Cerebellar cortex (tissue), 1 donor: ENCODE measurements around the gene KY.
A peak's percentile ranks its signal among the peaks of the same experiment; 100 is the strongest.

ENCODE experiments used
- DNase-seq: peaks from one replicate; pipeline ENCODE4 v3.0.0-alpha.2; 2015; ENCODE audit warnings: low spot score

KY gene

GRCh38 chr3:134672571-134672970, 21.7 kb upstream of the KY start:
- DNase-seq = peak; percentile 80

DNA sequence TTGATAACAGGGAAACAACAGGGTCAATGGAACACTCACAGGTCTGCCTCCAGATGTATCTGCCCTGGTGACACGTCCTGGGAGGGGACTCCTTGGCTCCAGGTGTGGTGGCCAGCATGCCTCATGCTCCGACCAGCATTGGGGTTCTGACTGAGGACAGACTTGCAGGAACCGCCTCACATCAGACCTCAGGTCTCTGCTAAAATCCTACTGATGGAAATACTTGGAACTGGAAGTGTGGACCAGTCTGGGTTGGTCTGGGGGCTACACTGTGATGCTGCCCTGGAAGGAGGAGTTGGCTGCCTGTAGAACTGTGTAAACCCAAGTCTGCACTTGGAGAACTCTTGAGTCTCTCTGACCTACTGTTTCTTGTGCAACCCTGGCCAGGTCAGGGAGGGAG, 17.1 kb upstream of the KY start:
- DNase-seq = no peak

- no peak for DNase-seq
Measured at GRCh38 chr3:134667406-134667805, 16.6 kb upstream of the KY start.

DNA sequence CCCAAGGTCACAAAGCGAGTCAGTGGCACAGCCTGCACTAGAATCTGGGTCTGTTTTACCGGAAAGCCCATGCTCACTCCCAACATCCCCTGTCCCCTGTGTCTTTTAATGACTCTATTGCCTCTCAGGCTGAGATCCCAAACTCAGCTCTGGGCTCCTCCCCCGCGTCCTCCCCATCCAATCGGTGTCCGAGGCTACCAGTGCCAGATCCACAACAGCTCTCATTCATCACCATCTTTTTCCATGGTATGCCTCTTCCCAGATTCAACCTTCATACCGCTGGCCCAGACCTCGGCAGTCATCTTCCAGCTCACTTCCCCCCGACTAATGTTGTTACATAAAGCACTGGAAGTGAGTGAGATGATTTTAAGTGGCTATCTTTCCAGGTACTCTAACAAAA, 16.1 kb upstream of the KY start:
- no peak for DNase-seq

DNA sequence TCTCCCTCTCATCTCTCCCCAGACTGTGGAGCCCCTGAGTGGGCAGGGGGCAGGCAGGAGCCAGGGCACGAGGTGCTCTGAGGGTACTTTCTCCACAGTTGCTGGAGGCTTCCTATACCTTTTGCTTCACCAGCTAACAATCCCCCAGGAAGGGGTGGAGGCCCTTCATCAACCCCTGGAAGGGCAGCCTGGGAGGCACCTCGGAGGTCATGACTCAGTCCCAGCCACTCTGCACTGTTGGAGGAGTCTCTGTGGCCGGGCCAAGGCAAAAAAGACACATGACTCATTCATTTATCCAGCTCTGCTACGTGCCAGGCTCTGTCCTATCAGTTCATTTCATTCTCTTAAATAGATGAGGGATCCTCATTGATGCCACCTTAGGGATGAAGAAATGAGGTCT, 15.6 kb upstream of the KY start:
- no peak for DNase-seq

GRCh38 chr3:134666052-134666451, 15.2 kb upstream of the KY start:
- no peak for DNase-seq

GRCh38 chr3:134665243-134665642, 14.4 kb upstream of the KY start:
- peak; percentile 89 for DNase-seq

- peak; percentile 86 for DNase-seq
Measured at GRCh38 chr3:134663721-134664456, 13.1 kb upstream of the KY start.

- no peak for DNase-seq
Measured at GRCh38 chr3:134660046-134660441, 9.2 kb upstream of the KY start.

DNA sequence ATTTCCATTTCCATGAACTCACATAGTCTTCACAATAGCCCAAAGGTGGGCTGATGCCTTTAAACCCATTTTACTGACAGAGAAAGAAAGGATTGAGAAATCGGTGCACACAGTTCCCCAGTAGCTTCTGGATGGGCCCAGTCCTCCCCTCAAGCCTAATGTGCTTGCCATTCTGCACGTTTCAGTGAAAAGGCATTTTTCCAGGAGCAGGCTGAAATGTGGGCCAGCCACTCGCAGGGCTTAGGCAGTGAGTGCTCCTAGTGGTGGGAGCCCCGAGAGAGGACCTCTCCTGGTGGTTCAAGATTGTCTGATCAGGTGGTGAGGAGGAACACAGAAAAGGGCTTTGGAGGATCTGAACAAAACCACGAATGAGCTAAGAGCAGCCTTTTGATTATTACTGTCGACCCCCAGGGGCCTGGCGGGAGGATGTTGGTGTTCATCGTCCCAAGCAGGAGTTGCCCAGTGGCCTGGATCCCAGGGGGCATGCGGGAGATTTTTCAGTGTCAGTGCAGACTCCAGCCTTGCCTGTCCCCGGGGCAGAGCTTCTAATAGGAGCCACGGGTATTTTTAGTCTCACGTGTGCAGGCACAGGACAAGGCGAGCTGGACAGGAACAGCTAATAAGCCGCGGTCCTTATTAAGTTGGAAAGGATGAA, 8.7 kb upstream of the KY start:
- peak; percentile 52 for DNase-seq

- peak; percentile 80 for DNase-seq
Measured at GRCh38 chr3:134658555-134658954, 7.7 kb upstream of the KY start.

- DNase-seq = no peak
Measured at GRCh38 chr3:134656211-134656800, 5.5 kb upstream of the KY start.

- DNase-seq = no peak
Measured at GRCh38 chr3:134655706-134656105, 4.9 kb upstream of the KY start.

DNA sequence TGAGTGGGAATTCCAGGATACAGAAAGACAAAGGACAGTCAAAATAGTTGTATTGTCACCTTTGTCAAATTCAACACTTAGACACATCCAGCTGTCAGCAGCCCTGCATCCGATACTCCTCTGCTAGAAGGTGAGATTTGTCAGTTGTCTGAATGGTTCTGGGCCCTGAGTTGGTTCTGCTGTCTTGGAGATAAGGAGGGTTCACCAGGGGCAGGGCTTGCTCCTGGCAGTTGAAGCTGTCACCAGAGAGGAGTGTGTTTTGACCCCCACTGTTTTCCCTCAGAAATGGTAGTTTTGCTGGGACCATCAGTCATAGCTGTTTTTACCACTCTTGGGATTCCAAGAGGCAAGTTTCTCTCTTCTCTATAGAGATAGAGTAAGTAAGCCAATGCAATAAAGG, 3.2 kb upstream of the KY start:
- no peak for DNase-seq

DNA sequence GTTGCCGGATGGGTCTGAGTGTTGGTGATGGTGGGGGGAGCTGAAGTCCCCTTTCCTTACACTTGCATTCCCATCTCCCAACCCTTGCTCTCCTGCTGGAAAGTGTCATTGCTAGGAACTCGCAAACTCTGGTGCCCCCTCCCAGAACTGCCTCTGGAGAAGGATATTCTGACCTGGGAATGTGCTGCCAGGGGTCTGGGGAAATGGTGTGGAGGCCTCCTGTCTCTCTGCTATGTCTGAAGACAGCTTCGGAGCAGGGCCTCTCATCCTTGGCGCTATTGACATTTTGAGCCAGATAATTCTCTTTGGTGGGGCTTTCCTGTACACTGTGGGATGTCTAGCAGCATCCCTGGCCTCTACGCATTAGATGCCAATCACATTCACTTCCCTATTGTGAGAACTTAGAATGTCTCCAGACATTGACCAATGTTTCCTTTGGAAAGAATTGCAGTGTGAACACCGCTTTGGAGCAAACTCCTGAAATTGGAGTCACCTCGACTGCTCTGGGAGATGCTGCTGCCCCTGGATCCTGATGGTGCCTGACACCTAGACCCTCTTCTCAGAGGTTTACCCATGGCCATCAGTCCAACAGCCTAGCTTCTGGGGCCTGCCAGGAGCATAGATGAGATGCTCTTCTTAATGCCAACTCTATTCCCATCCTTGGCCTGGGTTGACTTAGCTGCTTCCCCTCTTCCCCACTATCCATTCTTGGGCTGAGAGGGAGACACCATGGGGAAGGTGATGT, 2.2 kb upstream of the KY start:
- DNase-seq = no peak

GRCh38 chr3:134652409-134652831, 1.6 kb upstream of the KY start:
- DNase-seq = no peak

GRCh38 chr3:134651347-134652041, 672 bp upstream of the KY start:
- DNase-seq = peak; percentile 82

GRCh38 chr3:134649106-134649705, 1.6 kb downstream of the KY start:
- DNase-seq = no peak

DNA sequence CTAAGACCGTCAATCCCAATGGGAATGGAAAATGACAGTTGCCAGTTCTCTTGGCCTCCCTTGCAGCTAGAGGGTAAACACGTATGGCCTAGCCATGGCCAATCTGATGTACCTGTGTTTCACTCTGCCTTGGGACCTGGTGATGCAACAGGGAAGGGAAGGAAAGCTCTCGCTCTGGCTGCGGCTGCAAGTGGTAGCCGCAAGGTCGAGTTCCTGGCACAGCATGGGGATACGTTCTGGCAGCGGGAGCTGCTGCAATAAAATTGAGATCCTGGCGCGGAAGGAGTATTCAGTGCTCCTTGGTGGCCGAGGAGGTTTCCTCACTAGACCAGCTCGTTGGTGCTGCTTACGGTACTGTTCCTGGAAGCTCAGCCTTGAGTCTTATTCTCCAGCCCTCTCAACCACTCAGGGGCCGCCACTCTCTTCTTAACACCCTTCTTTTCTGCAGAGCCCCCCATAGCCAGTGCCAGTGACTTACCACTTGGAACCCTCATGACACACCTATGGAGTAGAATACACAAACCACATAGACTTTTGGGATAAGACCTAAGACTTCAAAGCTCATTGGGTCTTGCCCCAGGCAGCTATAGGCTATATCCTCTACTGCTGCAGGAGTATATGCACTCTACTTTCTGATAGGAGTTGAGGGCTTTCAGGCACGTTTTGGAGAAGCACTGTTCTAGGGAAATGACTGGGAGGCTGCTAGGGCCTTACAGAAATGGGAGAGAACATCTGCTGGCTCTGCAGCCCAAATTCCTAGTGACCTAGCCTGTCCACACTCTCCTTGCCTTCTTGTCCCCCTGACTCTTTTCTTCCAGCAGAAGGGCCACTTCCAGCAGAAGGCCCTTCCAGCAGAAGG, 2.7 kb downstream of the KY start:
- DNase-seq = no peak

- DNase-seq = no peak
Measured at GRCh38 chr3:134646086-134646485, 4.7 kb downstream of the KY start.

DNA sequence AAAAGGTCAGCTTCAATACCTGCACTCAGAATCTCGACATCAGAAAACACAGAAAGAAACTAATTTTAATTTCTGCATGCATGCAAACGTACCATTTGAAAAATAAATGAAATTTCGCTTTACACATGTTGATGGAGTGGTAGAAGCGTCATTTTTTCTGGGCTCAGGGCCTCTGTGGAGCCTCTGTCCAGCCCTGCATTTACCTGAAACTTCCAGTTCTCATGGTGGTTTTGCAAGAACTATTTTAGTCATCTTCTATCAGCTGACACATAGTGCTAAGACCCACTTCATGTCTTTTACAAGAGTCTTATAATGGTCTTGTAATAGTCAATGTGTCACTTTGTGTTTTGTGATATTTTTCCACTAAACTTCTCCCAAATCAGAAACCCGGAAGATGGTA, 5.3 kb downstream of the KY start:
- DNase-seq = no peak
